SK-N-SH (cell line): ENCODE measurements around the gene LMF1. TPM values are rescaled to one million over a fixed set of nuclear protein-coding genes. Genes with fewer than 3 reads are reported as not detected.

ENCODE experiments used
- CTCF ChIA-PET: fragments of 300-600, 350-600 bp; formaldehyde crosslinking; extraction: SDS; loops from one replicate; lab custom pipeline; 2021; lab: Yijun Ruan, JAX
- POLR2A ChIA-PET: fragments of 350-600 bp; sonication (Branson Sonifier 250); formaldehyde crosslinking; extraction: SDS; loops from one replicate; lab custom pipeline; 2020; ENCODE audit warnings: antibody characterized with exemption, inconsistent platforms; lab: Yijun Ruan, JAX
- DNase-seq: peaks from one replicate; pipeline ENCODE4 v3.0.0; 2012
- H2AFZ ChIP-seq: fragments of 200-600 bp; sonication (generic); 2 replicates; pipeline ENCODE4 v1.8.1; 2016; ENCODE audit warnings: antibody characterized with exemption, mild to moderate bottlenecking, low read depth
- H3F3A ChIP-seq: fragments of 200-600 bp; sonication (generic); replicated peaks from 2 replicates; pipeline ENCODE3; 2016; ENCODE audit warnings: antibody characterized with exemption, mild to moderate bottlenecking; ENCODE audit not compliant: insufficient read depth
- H3K27ac ChIP-seq, 2 experiments: fragments of 200-500 bp in 1 of 2; fragments of 200-600 bp in 1 of 2; sonication (Bioruptor generic) in 1 of 2; sonication (generic), shearing (Covaris generic) in 1 of 2; 2 replicates each; pipeline versions ENCODE4 v1.5.1 to v1.6.1; 2014 to 2016; ENCODE audit warnings: low read depth in 2 of 2, inconsistent platforms in 1 of 2, low read length in 1 of 2, mild to moderate bottlenecking in 1 of 2, mixed read lengths in 1 of 2
- H3K27me3 ChIP-seq: fragments of 200-600 bp; sonication (generic), shearing (Covaris generic); 2 replicates; pipeline ENCODE4 v1.6.1; 2016; ENCODE audit warnings: mixed run types; ENCODE audit not compliant: insufficient read depth
- H3K36me3 ChIP-seq, 2 experiments: fragments of 200-500 bp in 1 of 2; fragments of 200-600 bp in 1 of 2; sonication (Bioruptor generic) in 1 of 2; sonication (generic) in 1 of 2; replicated peaks in 1 of 2; 2 replicates each; pipeline versions ENCODE3 to v1.5.1; 2014 to 2016; ENCODE audit warnings: low read length in 1 of 2, mild to moderate bottlenecking in 1 of 2; ENCODE audit not compliant: insufficient read depth in 2 of 2, control insufficient read depth in 1 of 2
- H3K4me1 ChIP-seq, 2 experiments: fragments of 200-500 bp in 1 of 2; fragments of 200-600 bp in 1 of 2; sonication (Bioruptor generic) in 1 of 2; sonication (generic), shearing (Covaris generic) in 1 of 2; 2 replicates each; pipeline versions ENCODE4 v1.5.1 to v1.6.1; 2014 to 2016; ENCODE audit warnings: low read depth in 1 of 2, low read length in 1 of 2, mixed run types in 1 of 2; ENCODE audit not compliant: insufficient read depth in 2 of 2, control insufficient read depth in 1 of 2
- H3K4me2 ChIP-seq: fragments of 200-600 bp; sonication (generic), shearing (Covaris generic); 2 replicates; pipeline ENCODE4 v1.6.1; 2017; ENCODE audit warnings: mixed run types
- H3K4me3 ChIP-seq, 2 experiments: fragments of 200-500 bp in 1 of 2; fragments of 200-600 bp in 1 of 2; sonication (Bioruptor generic) in 1 of 2; sonication (generic), shearing (Covaris generic) in 1 of 2; 2 replicates each; pipeline versions ENCODE4 v1.5.1 to v1.8.1; 2014 to 2016; ENCODE audit warnings: low read depth in 2 of 2, inconsistent platforms in 1 of 2, low read length in 1 of 2, mild to moderate bottlenecking in 1 of 2, mixed read lengths in 1 of 2, moderate library complexity in 1 of 2
- H3K79me2 ChIP-seq: fragments of 200-600 bp; sonication (generic); 2 replicates; pipeline ENCODE4 v1.8.1; 2017; ENCODE audit warnings: mild to moderate bottlenecking; ENCODE audit not compliant: insufficient read depth
- H3K9ac ChIP-seq: fragments of 200-600 bp; sonication (generic); 2 replicates; pipeline ENCODE4 v1.6.1; 2017; ENCODE audit warnings: mixed run types
- H3K9me2 ChIP-seq: fragments of 200-600 bp; sonication (generic); 2 replicates; pipeline ENCODE4 v1.6.1; 2017; ENCODE audit warnings: mixed run types
- H3K9me3 ChIP-seq: fragments of 200-600 bp; sonication (generic); 2 replicates; pipeline ENCODE4 v1.6.1; 2017; ENCODE audit warnings: mixed run types, mild to moderate bottlenecking, moderate library complexity
- H4K20me1 ChIP-seq: fragments of 200-600 bp; sonication (generic); 2 replicates; pipeline ENCODE4 v1.6.1; 2017; ENCODE audit warnings: mild to moderate bottlenecking, mixed run types; ENCODE audit not compliant: insufficient read depth
- CHD2 ChIP-seq: fragments of 150-350 bp; IDR thresholded peaks from 2 replicates; pipeline ENCODE4 v1.6.1; 2018; ENCODE audit warnings: low read length; ENCODE audit not compliant: partially characterized antibody
- EZH2phosphoT487 ChIP-seq: fragments of 200-600 bp; sonication (generic); IDR thresholded peaks from 2 replicates; pipeline ENCODE4 v1.6.1; 2017; ENCODE audit warnings: low read depth, mixed run types, mild to moderate bottlenecking, antibody characterized with exemption, moderate library complexity, borderline replicate concordance
- FOSL2 ChIP-seq: IDR thresholded peaks from 2 replicates; pipeline ENCODE4 v1.4.0; 2012; ENCODE audit warnings: low read depth, mild to moderate bottlenecking, moderate library complexity, borderline replicate concordance
- FOXJ3 ChIP-seq: sonication (generic); formaldehyde crosslinking; IDR thresholded peaks from 2 replicates; pipeline ENCODE4 v1.5.1; 2020; ENCODE audit warnings: mild to moderate bottlenecking, missing genetic modification reagents
- GABPA ChIP-seq: IDR thresholded peaks from 2 replicates; pipeline ENCODE4 v1.4.0; 2012; ENCODE audit warnings: low read depth, mild to moderate bottlenecking
- JUND ChIP-seq: IDR thresholded peaks from 2 replicates; pipeline ENCODE4 v1.4.0; 2012
- MAX ChIP-seq: IDR thresholded peaks from 2 replicates; pipeline ENCODE4 v1.4.0; 2012; ENCODE audit warnings: low read depth
- NFIC ChIP-seq: IDR thresholded peaks from 2 replicates; pipeline ENCODE4 v1.4.0; 2012; ENCODE audit warnings: borderline replicate concordance
- NRF1 ChIP-seq: IDR thresholded peaks from 2 replicates; pipeline ENCODE4 v1.6.1; 2012; ENCODE audit warnings: low read depth, mild to moderate bottlenecking, low read length
- PBX3 ChIP-seq: IDR thresholded peaks from 2 replicates; pipeline ENCODE4; 2012
- RAD21 ChIP-seq: IDR thresholded peaks from 2 replicates; pipeline ENCODE4 v1.6.1; 2012; ENCODE audit warnings: mild to moderate bottlenecking, low read length
- RCOR1 ChIP-seq: fragments of 150-350 bp; IDR thresholded peaks from 2 replicates; pipeline ENCODE4 v1.6.1; 2017; ENCODE audit warnings: antibody characterized with exemption, low read length
- SIN3A ChIP-seq: IDR thresholded peaks from 2 replicates; pipeline ENCODE4 v1.6.1; 2012; ENCODE audit warnings: low read depth, mild to moderate bottlenecking, low read length, moderate library complexity, borderline replicate concordance
- TEAD4 ChIP-seq: IDR thresholded peaks from 2 replicates; pipeline ENCODE4 v1.4.0; 2012; ENCODE audit warnings: mild to moderate bottlenecking, borderline replicate concordance; ENCODE audit not compliant: insufficient read depth
- USF1 ChIP-seq: IDR thresholded peaks from 2 replicates; pipeline ENCODE4 v1.4.0; 2012; ENCODE audit warnings: low read depth, borderline replicate concordance
- USF2 ChIP-seq: fragments of 150-350 bp; IDR thresholded peaks from 2 replicates; pipeline ENCODE4 v1.6.1; 2017; ENCODE audit warnings: antibody characterized with exemption, low read length, low read depth, borderline replicate concordance
- ZBTB33 ChIP-seq: IDR thresholded peaks from 2 replicates; pipeline ENCODE4 v1.4.0; 2012; ENCODE audit warnings: low read depth, borderline replicate concordance
- WGBS: methylation state at CpG from one replicate; pipeline ENCODE4 v1.1.6; 2017; ENCODE audit warnings: low lambda C conversion rate; 5-methylcytosine and 5-hydroxymethylcytosine counted together
- polyA plus RNA-seq, 3 experiments: library from polyadenylated mRNA; depleted of rRNA; stranded (reverse); fragments of >200 nt; gene quantifications; 2 replicates each; pipeline ENCODE4 v1.2.3, GENCODE V29; 2012

LMF1 gene
- polyA plus RNA-seq, 1 of the 3 experiments (the other 2 are of a cell fraction) = 5.7 TPM

GRCh38 chr16:1003391-1004347 is 32.9 kb upstream of the LMF1 start:
- TF ChIP-seq NFIC = no peak
- TF ChIP-seq JUND = no peak
- TF ChIP-seq CHD2 = no peak
- TF ChIP-seq GABPA = no peak
- no peak for TF ChIP-seq TEAD4
- no peak for TF ChIP-seq RCOR1
- TF ChIP-seq USF2 = no peak
- TF ChIP-seq PBX3 = no peak
- TF ChIP-seq SIN3A = no peak
- no peak for TF ChIP-seq NRF1
- TF ChIP-seq EZH2phosphoT487 = no peak
- no peak overlapping the region for H3K4me3 ChIP-seq
- H3K9me2 ChIP-seq = no peaks in the 10 kb centered on the region
- H3K4me1 ChIP-seq = 0 out of 4 replicates have a peak, but pooled peaks cover 0 to 3% of the 10 kb centered on the region in 2 experiments
- H3K79me2 ChIP-seq = no peaks in the 10 kb centered on the region
- POLR2A ChIA-PET = interaction anchor here (0.6 kb wide), 1 partner anchor 273 kb away, joined by 3 read pairs; no protein-coding TSS in a partner anchor
- no peak for DNase-seq
- H3K9ac ChIP-seq = no peak overlapping the region
- no peak overlapping the region for H3K27ac ChIP-seq
- peak overlapping the region; percentile 79 for H3K4me2 ChIP-seq
- H3K27me3 ChIP-seq = peaks cover 73% of the 10 kb centered on the region
- no peak overlapping the region for H2AFZ ChIP-seq
- CTCF ChIA-PET = no interaction called here
- H3K9me3 ChIP-seq = no peaks in the 10 kb centered on the region
- peaks cover 25% of the 10 kb centered on the region for H4K20me1 ChIP-seq
- H3F3A ChIP-seq = no peaks in the 10 kb centered on the region
- WGBS = 56% methylated on average over 26 of the region's 41 CpGs
- H3K36me3 ChIP-seq = no peaks in the 10 kb centered on the region

GRCh38 chr16:1002399-1003166 is 31.8 kb upstream of the LMF1 start:
- POLR2A ChIA-PET = no interaction called here
- H3K27ac ChIP-seq = no peak overlapping the region
- TF ChIP-seq FOXJ3 (CRISPR knock-in tag) (no peak), RAD21 (no peak), USF1 (no peak), ZBTB33 (peak; percentile 41; the same call in 1 of the 2 replicates), EZH2phosphoT487 (no peak), NRF1 (no peak), MAX (0 out of 2 replicates have a peak, but pooled peaks have one; percentile 68), FOSL2 (peak; percentile 98)

More at GRCh38 chr16:1002399-1003166, 31.8 kb upstream of the LMF1 start:
- WGBS = 24% methylated on average over 31 of the region's 46 CpGs
- Histone ChIP-seq H3K27me3 (peaks cover 73% of the 10 kb centered on the region), H3K9me2 (no peaks in the 10 kb centered on the region), H3K4me2 (peak overlapping the region; percentile 79), H3F3A (no peaks in the 10 kb centered on the region), H2AFZ (no peak overlapping the region), H3K9me3 (no peaks in the 10 kb centered on the region), H3K4me1 (0 out of 4 replicates have a peak, but pooled peaks cover 0 to 3% of the 10 kb centered on the region in 2 experiments), H3K36me3 (no peaks in the 10 kb centered on the region), H3K9ac (no peak overlapping the region), H3K4me3 (peak overlapping the region in 1 of 2 experiments; percentile 35; a peak in 1 of 4 replicates), H3K79me2 (no peaks in the 10 kb centered on the region), H4K20me1 (peaks cover 25% of the 10 kb centered on the region)
- CTCF ChIA-PET = no interaction called here
- no peak for DNase-seq
